T-helper 17 cell (primary cell): Measurements from ENCODE around the gene GLIS1. TPM values are rescaled to one million over a fixed set of nuclear protein-coding genes. Genes with fewer than 3 reads are reported as not detected.

ENCODE experiments used
- ATAC-seq: fragments of 150-1000 bp; cut with Tn5 transposase; 2 replicates; pipeline ENCODE4 v1.10.0; 2021; ENCODE audit warnings: mild to moderate bottlenecking, moderate library complexity
- DNase-seq, 3 donors: peaks; one replicate each; pipeline versions ENCODE4 v3.0.0 to v3.0.0-alpha.2; 2020 to 2021
- H3K9me3 ChIP-seq: one replicate; pipeline ENCODE4 v1.7.0; 2013; ENCODE audit warnings: low read length, mild to moderate bottlenecking; ENCODE audit not compliant: control insufficient read depth, poor library complexity, severe bottlenecking
- H3K27ac Mint-ChIP-seq: one replicate; pipeline ENCODE4 v1.8.0; 2022; ENCODE audit warnings: mild to moderate bottlenecking, moderate library complexity, mixed read lengths
- H3K27me3 Mint-ChIP-seq: one replicate; pipeline ENCODE4 v1.8.0; 2022; ENCODE audit warnings: mixed read lengths
- H3K36me3 Mint-ChIP-seq: one replicate; pipeline ENCODE4 v1.8.0; 2022; ENCODE audit warnings: low read depth, mixed read lengths
- H3K4me1 Mint-ChIP-seq: one replicate; pipeline ENCODE4 v1.8.0; 2022; ENCODE audit warnings: mild to moderate bottlenecking, mixed read lengths
- H3K4me3 Mint-ChIP-seq: one replicate; pipeline ENCODE4 v1.8.0; 2022; ENCODE audit warnings: mild to moderate bottlenecking, moderate library complexity, mixed read lengths
- total RNA-seq, 4 donors: library from RNA in 2 of 4; stranded (reverse) in 2 of 4; gene quantifications; one replicate each; pipeline ENCODE4 v1.2.3 and lab custom pipeline; 2022 to 2026

GLIS1 gene
- total RNA-seq, 2 donors from 2014 or later = not detected

GRCh38 chr1:53535226-53535625 is 203.7 kb downstream of the GLIS1 start:
- DNase-seq = no peak
- no peak for ATAC-seq
- peaks cover 5% of the 10 kb centered on the region for H3K36me3 Mint-ChIP-seq

DNA sequence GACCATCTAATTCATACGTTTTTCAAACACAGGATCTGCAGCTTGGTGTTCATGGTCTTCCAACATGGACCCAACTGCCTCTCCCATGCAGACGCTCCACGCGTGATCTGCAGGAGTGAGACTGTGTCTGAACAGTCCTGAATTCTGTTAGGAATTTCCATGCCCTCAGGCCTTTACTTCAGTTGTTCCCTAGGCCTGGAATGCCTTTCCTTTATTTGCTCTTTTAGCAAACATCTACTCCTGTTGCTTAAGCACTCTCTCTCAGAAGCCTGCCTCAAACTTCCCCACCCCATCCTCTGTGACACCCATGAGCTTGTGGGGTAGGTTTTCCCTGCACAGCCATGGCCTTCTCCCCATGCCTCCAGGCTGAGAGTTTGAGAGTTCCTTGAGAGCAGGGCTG is 206.1 kb downstream of the GLIS1 start:
- H3K27me3 Mint-ChIP-seq = peaks cover 33% of the 10 kb centered on the region
- H3K36me3 Mint-ChIP-seq = no peaks in the 10 kb centered on the region
- DNase-seq (no peak), ATAC-seq (no peak)
- H3K4me3 Mint-ChIP-seq = no peak overlapping the region
- peaks cover 4% of the 10 kb centered on the region for H3K4me1 Mint-ChIP-seq
- no peaks in the 10 kb centered on the region for H3K9me3 ChIP-seq
- no peak overlapping the region for H3K27ac Mint-ChIP-seq

More at GRCh38 chr1:53535226-53535625, 203.7 kb downstream of the GLIS1 start:
- Mint-ChIP-seq H3K4me3 (no peak overlapping the region), H3K27me3 (peaks cover 54% of the 10 kb centered on the region), H3K27ac (no peak overlapping the region), H3K4me1 (peaks cover 9% of the 10 kb centered on the region)
- H3K9me3 ChIP-seq = no peaks in the 10 kb centered on the region

- peaks cover 4% of the 10 kb centered on the region for H3K4me1 Mint-ChIP-seq
- H3K27ac Mint-ChIP-seq = no peak overlapping the region
- no peak for DNase-seq
Observed at GRCh38 chr1:53532377-53532776, 206.6 kb downstream of the GLIS1 start.

GRCh38 chr1:53530550-53530949 is 208.4 kb downstream of the GLIS1 start:
- H3K9me3 ChIP-seq = no peaks in the 10 kb centered on the region
- ATAC-seq (no peak), DNase-seq (no peak)
- Mint-ChIP-seq H3K27ac (no peak overlapping the region), H3K4me3 (no peak overlapping the region), H3K36me3 (no peaks in the 10 kb centered on the region), H3K4me1 (peaks cover 4% of the 10 kb centered on the region), H3K27me3 (peaks cover 23% of the 10 kb centered on the region)

More at GRCh38 chr1:53532377-53532776, 206.6 kb downstream of the GLIS1 start:
- Mint-ChIP-seq H3K27me3 (peaks cover 30% of the 10 kb centered on the region), H3K4me3 (no peak overlapping the region), H3K36me3 (no peaks in the 10 kb centered on the region)
- no peak for ATAC-seq
- H3K9me3 ChIP-seq = no peaks in the 10 kb centered on the region

DNA sequence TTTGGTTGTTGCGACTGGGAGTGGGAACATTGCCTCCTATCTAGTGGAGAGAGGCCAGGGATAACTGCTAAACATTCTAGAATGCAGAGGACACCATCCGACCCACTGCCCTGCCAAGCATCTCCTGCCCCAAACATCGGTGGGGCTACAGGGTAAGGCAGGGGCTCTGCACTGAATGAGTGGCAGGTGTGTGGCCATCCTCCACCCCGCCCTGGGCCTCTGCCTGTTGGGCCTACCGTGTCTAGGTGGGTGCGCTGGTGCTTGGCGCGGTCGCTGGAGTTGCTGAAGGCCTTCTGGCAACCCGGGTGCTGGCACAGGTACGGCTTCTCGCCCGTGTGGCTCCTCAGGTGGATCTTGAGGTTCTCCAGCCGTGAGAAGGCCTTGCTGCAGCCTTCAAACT is 209.4 kb downstream of the GLIS1 start:
- Mint-ChIP-seq H3K27ac (no peak overlapping the region), H3K4me3 (no peak overlapping the region), H3K36me3 (no peaks in the 10 kb centered on the region), H3K27me3 (peaks cover 18% of the 10 kb centered on the region), H3K4me1 (peaks cover 3% of the 10 kb centered on the region)
- ATAC-seq (no peak), DNase-seq (no peak)
- H3K9me3 ChIP-seq = no peaks in the 10 kb centered on the region

DNA sequence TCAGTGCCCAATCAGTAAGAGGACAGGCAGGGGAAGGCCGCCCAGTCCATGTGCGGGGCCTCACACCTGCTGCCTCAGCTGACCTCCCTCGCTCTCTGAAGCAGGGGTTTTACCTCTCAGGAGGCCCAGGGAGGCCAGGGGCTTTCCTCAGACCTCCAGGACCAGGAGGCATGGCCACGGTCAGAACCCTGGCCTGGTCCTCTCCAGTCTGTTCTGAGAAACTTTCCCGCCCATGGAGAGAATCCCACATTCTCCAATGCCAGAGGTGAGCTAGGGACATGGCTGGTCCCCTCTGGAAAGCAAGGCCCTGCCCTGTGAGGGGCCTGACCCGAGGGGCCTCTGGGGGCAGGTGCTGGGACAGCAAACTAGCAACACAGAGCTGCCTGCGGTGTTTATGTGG is 211.6 kb downstream of the GLIS1 start:
- H3K36me3 Mint-ChIP-seq = no peaks in the 10 kb centered on the region
- peaks cover 17% of the 10 kb centered on the region for H3K27me3 Mint-ChIP-seq
- H3K27ac Mint-ChIP-seq = no peak overlapping the region
- H3K9me3 ChIP-seq = no peaks in the 10 kb centered on the region
- H3K4me1 Mint-ChIP-seq = peaks cover 7% of the 10 kb centered on the region
- H3K4me3 Mint-ChIP-seq = no peak overlapping the region
- no peak for ATAC-seq
- no peak for DNase-seq

- H3K4me1 Mint-ChIP-seq = peaks cover 5% of the 10 kb centered on the region
- H3K27ac Mint-ChIP-seq = no peak overlapping the region
- H3K4me3 Mint-ChIP-seq = no peak overlapping the region
- no peaks in the 10 kb centered on the region for H3K9me3 ChIP-seq
- peaks cover 21% of the 10 kb centered on the region for H3K27me3 Mint-ChIP-seq
- ATAC-seq (no peak), DNase-seq (no peak)
- no peaks in the 10 kb centered on the region for H3K36me3 Mint-ChIP-seq
Observed at GRCh38 chr1:53526451-53527101, 212.4 kb downstream of the GLIS1 start.

GRCh38 chr1:53525595-53525994 is 213.4 kb downstream of the GLIS1 start:
- no peaks in the 10 kb centered on the region for H3K9me3 ChIP-seq
- Mint-ChIP-seq H3K27me3 (peaks cover 27% of the 10 kb centered on the region), H3K4me1 (peaks cover 5% of the 10 kb centered on the region), H3K27ac (no peak overlapping the region), H3K36me3 (no peaks in the 10 kb centered on the region), H3K4me3 (no peak overlapping the region)
- ATAC-seq = no peak
- no peak for DNase-seq

DNA sequence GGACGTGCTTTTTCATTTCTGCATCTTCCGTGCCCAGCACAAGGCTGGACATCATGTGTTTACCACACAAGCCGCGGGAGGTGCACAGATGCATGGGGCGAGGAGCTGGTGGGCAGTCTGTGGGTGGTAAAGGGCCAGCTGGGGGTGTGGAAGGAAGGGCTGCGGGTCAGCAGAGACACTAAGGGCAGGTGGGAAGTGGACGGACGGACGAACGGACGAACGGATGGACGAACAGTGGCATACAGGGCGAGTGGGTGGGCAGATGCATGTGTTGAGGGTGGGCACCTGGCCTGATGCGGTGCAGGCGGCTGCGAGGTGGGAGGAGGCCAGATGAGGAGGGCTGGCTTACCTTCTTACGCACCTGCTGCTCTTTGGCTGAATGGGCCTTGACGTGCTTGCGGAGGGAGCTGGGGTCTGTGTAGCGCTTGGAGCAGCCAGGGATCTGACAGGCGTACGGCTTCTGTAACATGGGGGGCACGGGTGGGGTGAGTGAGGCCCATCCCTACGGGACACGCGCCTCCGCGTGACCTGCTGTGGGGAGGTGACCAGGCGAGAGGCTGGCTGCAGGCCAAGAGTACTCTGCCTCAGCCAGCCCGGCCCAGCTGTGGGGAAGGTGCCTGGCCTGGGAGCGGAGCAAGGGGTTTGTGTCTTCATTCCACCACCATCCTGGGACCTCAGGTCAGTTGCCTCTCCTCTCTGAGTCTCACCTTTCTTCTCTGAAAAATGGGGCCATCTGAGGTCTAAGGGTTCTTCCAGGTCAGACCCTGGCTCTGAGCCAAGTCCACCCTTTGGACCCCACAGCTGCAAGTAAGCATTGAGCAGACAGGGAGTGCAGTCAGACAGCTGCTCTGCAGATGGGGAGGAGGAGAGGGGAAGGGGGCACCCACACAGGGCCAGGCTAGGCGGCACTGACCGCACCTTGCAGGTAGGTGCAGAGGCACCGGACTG is 214.3 kb downstream of the GLIS1 start:
- Mint-ChIP-seq H3K27ac (no peak overlapping the region), H3K4me3 (peak overlapping the region; percentile 60), H3K27me3 (peaks cover 29% of the 10 kb centered on the region), H3K4me1 (peaks cover 5% of the 10 kb centered on the region), H3K36me3 (no peaks in the 10 kb centered on the region)
- no peaks in the 10 kb centered on the region for H3K9me3 ChIP-seq
- no peak for DNase-seq
- ATAC-seq = no peak

- ATAC-seq (no peak), DNase-seq (no peak)
- Mint-ChIP-seq H3K4me1 (peaks cover 5% of the 10 kb centered on the region), H3K27ac (no peak overlapping the region), H3K36me3 (no peaks in the 10 kb centered on the region), H3K4me3 (no peak overlapping the region), H3K27me3 (peaks cover 29% of the 10 kb centered on the region)
- H3K9me3 ChIP-seq = no peaks in the 10 kb centered on the region
Observed at GRCh38 chr1:53521924-53522552, 216.9 kb downstream of the GLIS1 start.

DNA sequence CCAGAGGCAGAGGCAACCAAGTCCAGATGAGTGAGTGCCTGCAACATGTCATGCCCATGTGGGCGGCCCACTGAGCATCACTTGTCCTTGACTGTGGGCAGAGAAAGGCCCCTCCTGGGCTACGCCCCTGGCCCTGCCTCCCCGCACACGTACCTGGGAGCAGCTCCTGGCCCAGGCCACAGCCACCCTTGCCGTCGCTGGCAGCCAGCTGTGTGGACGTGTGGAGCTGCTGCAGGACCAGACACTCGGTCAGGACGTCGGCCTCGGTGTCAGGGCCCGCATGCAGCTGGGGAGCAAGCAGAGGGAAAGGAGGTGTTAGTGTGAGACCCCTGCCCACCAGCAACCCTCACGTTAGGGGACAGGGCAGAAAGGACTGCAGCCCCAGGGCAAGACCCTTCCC is 218.5 kb downstream of the GLIS1 start:
- Mint-ChIP-seq H3K36me3 (no peaks in the 10 kb centered on the region), H3K27ac (no peak overlapping the region), H3K4me1 (peaks cover 5% of the 10 kb centered on the region), H3K27me3 (peaks cover 23% of the 10 kb centered on the region), H3K4me3 (no peak overlapping the region)
- ATAC-seq (no peak), DNase-seq (no peak)
- H3K9me3 ChIP-seq = no peaks in the 10 kb centered on the region

GRCh38 chr1:53519421-53519820 is 219.5 kb downstream of the GLIS1 start:
- H3K36me3 Mint-ChIP-seq = no peaks in the 10 kb centered on the region
- ATAC-seq (no peak), DNase-seq (no peak)
- H3K27me3 Mint-ChIP-seq = peaks cover 24% of the 10 kb centered on the region
- no peak overlapping the region for H3K4me3 Mint-ChIP-seq
- H3K9me3 ChIP-seq = no peaks in the 10 kb centered on the region
- H3K27ac Mint-ChIP-seq = no peak overlapping the region
- H3K4me1 Mint-ChIP-seq = peaks cover 5% of the 10 kb centered on the region

GRCh38 chr1:53518775-53519174 is 220.2 kb downstream of the GLIS1 start:
- Mint-ChIP-seq H3K27me3 (peaks cover 22% of the 10 kb centered on the region), H3K4me3 (no peak overlapping the region), H3K4me1 (peaks cover 2% of the 10 kb centered on the region), H3K36me3 (no peaks in the 10 kb centered on the region), H3K27ac (no peak overlapping the region)
- no peaks in the 10 kb centered on the region for H3K9me3 ChIP-seq
- DNase-seq = no peak
- no peak for ATAC-seq
